K562 (cell line): ENCODE data around the gene SLC30A10.

Experiments used
- CBX3 ChIP-seq, 2 experiments: IDR thresholded peaks; 1 replicate in 1 of 2; 2 replicates in 1 of 2; pipeline ENCODE4 v1.6.1; 2012; ENCODE audit warnings: inconsistent platforms in 2 of 2, low read length in 2 of 2, borderline replicate concordance in 1 of 2, control low read depth in 1 of 2
- FOS ChIP-seq: IDR thresholded peaks from 3 replicates; pipeline ENCODE4 v1.6.1; 2011; ENCODE audit not compliant: insufficient read length; ENCODE audit errors: extremely low read depth
- RAD21 ChIP-seq, 2 experiments: fragments of 250-450 bp in 1 of 2; fragments of 450-650 bp in 1 of 2; sonication (Bioruptor Pico) in 1 of 2; formaldehyde crosslinking in 1 of 2; IDR thresholded peaks in 1 of 2; conservative IDR thresholded peaks in 1 of 2; 2 replicates each; pipeline versions ENCODE4 v1.4.0 to v1.8.0; 2020 to 2022; ENCODE audit warnings: mild to moderate bottlenecking in 2 of 2, moderate library complexity in 1 of 2
- ZC3H4 ChIP-seq: sonication (generic); formaldehyde crosslinking; IDR thresholded peaks from 2 replicates; pipeline ENCODE4 v1.9.0; 2021; ENCODE audit warnings: missing genetic modification reagents, borderline replicate concordance
- TF ChIP-seq, protein P1 (sequence below): sonication (generic); formaldehyde crosslinking; IDR thresholded peaks from 2 replicates; pipeline ENCODE4 v1.8.0; 2022; ENCODE audit warnings: missing genetic modification reagents, mild to moderate bottlenecking, moderate library complexity, borderline replicate concordance
- TF ChIP-seq, protein P2 (sequence below), 3 experiments: IDR thresholded peaks in 2 of 3; conservative IDR thresholded peaks in 1 of 3; 2 replicates each; pipeline ENCODE4 v1.5.1; 2011 to 2012; ENCODE audit warnings: low read length in 3 of 3, mild to moderate bottlenecking in 3 of 3, control low read depth in 2 of 3, improper control_type of control experiment in 1 of 3, inconsistent platforms in 1 of 3, low read depth in 1 of 3, mixed read lengths in 1 of 3, moderate library complexity in 1 of 3; ENCODE audit not compliant: insufficient read depth in 2 of 3

DNA sequence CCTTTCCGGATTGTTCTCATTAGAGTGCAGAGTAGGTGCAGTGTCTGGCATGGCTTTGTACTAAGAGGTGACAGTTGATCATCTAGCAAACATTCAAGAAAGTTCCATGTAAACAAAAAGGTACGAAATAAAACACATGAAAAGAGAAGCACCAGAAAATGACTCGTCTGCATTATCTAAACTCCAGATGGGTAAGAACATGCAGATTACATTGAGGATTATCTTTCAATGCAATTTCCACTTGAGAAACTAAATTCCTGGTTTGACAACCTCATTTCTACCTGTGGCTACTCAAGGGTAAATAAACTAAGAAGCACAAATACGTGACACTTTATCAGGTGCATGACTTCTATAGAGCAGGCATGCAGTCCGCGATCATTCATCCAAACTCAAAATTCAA lies 17.6 kb downstream of the SLC30A10 start:
- no peak for TF ChIP-seq CBX3 (IDR thresholded peaks at IDR 0.05; ENCODE audit: borderline replicate concordance in 1 of 2, low read length in 2 of 2)
- TF ChIP-seq RAD21 (CRISPR knock-in tag; conservative IDR thresholded peaks at IDR 0.05 in 1 of 2, IDR thresholded peaks at IDR 0.05 in 1 of 2): no peak
- TF ChIP-seq ZC3H4 (CRISPR knock-in tag): no peak
- TF ChIP-seq, protein P1, sequence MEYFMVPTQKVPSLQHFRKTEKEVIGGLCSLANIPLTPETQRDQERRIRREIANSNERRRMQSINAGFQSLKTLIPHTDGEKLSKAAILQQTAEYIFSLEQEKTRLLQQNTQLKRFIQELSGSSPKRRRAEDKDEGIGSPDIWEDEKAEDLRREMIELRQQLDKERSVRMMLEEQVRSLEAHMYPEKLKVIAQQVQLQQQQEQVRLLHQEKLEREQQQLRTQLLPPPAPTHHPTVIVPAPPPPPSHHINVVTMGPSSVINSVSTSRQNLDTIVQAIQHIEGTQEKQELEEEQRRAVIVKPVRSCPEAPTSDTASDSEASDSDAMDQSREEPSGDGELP (CRISPR knock-in tag): no peak
- no peak for TF ChIP-seq FOS
- TF ChIP-seq, protein P2, sequence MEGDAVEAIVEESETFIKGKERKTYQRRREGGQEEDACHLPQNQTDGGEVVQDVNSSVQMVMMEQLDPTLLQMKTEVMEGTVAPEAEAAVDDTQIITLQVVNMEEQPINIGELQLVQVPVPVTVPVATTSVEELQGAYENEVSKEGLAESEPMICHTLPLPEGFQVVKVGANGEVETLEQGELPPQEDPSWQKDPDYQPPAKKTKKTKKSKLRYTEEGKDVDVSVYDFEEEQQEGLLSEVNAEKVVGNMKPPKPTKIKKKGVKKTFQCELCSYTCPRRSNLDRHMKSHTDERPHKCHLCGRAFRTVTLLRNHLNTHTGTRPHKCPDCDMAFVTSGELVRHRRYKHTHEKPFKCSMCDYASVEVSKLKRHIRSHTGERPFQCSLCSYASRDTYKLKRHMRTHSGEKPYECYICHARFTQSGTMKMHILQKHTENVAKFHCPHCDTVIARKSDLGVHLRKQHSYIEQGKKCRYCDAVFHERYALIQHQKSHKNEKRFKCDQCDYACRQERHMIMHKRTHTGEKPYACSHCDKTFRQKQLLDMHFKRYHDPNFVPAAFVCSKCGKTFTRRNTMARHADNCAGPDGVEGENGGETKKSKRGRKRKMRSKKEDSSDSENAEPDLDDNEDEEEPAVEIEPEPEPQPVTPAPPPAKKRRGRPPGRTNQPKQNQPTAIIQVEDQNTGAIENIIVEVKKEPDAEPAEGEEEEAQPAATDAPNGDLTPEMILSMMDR (IDR thresholded peaks at IDR 0.05 in 2 of 3, conservative IDR thresholded peaks at IDR 0.05 in 1 of 3; ENCODE audit: insufficient read depth in 2 of 3, low read depth in 1 of 3, low read length in 3 of 3): no peak
